RWPE1 (cell line): ENCODE measurements around the gene CCDC74A.
"Not testable (repeated sequence)": the region's sequence is repeated elsewhere in the genome, so short reads cannot be mapped to it uniquely, and the experiment has no call there.

ENCODE experiments used
- CTCF ChIA-PET: fragments of 350-600 bp; sonication (Branson Sonifier 250); formaldehyde crosslinking; extraction: SDS; loops from one replicate; lab custom pipeline; 2021; lab: Yijun Ruan, JAX
- POLR2A ChIA-PET: fragments of 400-600 bp; formaldehyde crosslinking; extraction: SDS; loops from one replicate; lab custom pipeline; 2020; ENCODE audit warnings: antibody characterized with exemption; ENCODE audit not compliant: low non-redundant PET; lab: Yijun Ruan, JAX
- DNase-seq: peaks from one replicate; pipeline ENCODE4 v3.0.0; 2012; ENCODE audit warnings: low spot score
- H3K27ac ChIP-seq: fragments of 450-650 bp; 2 replicates; pipeline ENCODE4 v1.5.1; 2017
- CTCF ChIP-seq: fragments of 450-650 bp; conservative IDR thresholded peaks from 2 replicates; pipeline ENCODE4 v1.5.1; 2017; ENCODE audit warnings: low read depth, mild to moderate bottlenecking

Gene CCDC74A

GRCh38 chr2:131521961-131522781 lies 5.5 kb upstream of the CCDC74A start:
- DNase-seq, result no peak
- CTCF ChIA-PET, result no interaction called here

GRCh38 chr2:131525256-131525655 lies 2.4 kb upstream of the CCDC74A start:
- DNase-seq, POLR2A ChIA-PET, CTCF ChIA-PET, H3K27ac ChIP-seq: not testable (repeated sequence)

More at GRCh38 chr2:131521961-131522781, 5.5 kb upstream of the CCDC74A start:
- TF ChIP-seq CTCF, result no peak
- no peak overlapping the region for H3K27ac ChIP-seq
- POLR2A ChIA-PET, result no interaction called here

DNA sequence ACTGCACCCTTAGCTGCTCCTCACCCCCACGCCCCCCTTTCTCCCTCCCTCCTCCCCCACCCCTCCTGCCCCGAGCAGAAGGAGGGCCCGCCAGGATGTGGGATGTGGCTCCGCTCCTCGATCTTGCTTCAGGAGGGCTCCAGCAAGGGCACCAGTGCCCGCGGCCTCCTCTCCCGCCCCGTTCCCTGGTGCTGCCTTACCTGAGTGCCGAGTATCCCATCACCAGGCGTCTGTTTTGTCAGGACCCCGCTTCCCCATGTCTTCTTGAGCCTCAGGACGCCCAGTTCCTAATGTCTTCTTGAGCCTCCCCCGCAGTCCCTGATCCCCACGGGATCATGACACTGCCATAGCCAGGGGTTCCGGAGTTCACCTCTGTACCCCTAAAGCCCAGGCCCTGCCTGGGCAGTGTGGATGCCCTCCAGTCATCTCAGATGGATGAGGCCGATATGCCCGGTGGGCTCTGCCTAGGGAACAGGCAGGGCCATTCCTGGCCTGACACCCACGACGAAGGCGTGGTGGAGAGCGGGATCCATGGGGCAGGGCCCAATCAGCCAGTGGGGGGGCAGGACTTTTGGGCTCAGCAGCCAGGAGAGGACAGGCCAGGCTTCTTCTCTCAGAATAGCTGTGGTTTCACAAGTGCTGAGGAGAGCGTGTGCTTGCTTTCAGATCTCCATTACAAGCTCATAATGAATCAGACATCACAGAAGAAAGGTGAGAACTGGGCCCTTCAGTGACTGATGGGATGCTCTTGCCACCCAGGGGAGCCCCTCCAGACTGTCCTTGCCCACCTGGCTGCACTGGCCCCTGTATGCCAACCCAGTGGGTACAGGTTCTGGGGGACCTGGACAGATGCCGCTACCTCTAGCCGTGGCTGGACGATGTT lies 1.5 kb downstream of the CCDC74A start:
- POLR2A ChIA-PET, result not testable (repeated sequence)

DNA sequence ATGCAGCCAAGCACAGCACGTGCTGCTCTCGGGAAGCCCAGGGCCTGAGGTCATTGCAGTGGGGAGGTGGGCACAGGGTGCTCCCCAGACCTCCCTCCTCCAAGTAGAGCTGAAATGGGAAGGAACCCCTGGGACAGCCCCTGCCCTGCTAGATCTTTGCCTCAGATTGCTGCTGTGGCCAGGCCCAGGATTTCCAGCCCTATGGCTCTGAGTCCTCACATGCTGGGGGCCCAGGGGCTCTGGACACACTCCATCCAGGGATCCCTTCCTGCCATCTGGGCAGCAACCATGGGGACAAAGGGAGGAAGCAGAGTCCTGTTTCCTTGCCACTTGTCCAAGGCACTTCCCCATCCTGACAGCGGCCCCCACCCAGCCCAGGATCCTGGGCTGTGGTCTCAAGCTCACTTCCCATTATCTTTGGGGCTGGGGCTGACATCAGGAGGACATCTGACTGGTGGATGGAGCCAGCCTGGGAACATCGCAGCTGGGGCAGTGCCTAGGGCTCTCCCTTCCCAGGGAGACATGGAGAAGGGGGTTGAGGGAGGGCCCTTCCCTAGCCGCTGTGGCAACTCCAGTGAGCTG lies 2.3 kb downstream of the CCDC74A start:
- H3K27ac ChIP-seq, POLR2A ChIA-PET, DNase-seq: not testable (repeated sequence)
- CTCF ChIA-PET, result interaction anchor here (0.7 kb wide), 1 partner anchor 143 kb away, joined by 4 read pairs; no protein-coding TSS in a partner anchor

More for the DNA sequence above, 1.5 kb downstream of the CCDC74A start:
- peak overlapping the region; percentile 25; the same call in 1 of the 2 replicates for H3K27ac ChIP-seq
- not testable (repeated sequence) for DNase-seq
- CTCF ChIA-PET, result interaction anchor here (0.7 kb wide), 1 partner anchor 144 kb away, joined by 4 read pairs; no protein-coding TSS in a partner anchor

- CTCF ChIA-PET, DNase-seq, POLR2A ChIA-PET: not testable (repeated sequence)
Observed at GRCh38 chr2:131530626-131531344, 3.1 kb downstream of the CCDC74A start.

GRCh38 chr2:131531547-131532185 lies 4.0 kb downstream of the CCDC74A start:
- DNase-seq, H3K27ac ChIP-seq, POLR2A ChIA-PET, CTCF ChIA-PET: not testable (repeated sequence)

More at GRCh38 chr2:131530626-131531344, 3.1 kb downstream of the CCDC74A start:
- H3K27ac ChIP-seq, result not testable (repeated sequence)

DNA sequence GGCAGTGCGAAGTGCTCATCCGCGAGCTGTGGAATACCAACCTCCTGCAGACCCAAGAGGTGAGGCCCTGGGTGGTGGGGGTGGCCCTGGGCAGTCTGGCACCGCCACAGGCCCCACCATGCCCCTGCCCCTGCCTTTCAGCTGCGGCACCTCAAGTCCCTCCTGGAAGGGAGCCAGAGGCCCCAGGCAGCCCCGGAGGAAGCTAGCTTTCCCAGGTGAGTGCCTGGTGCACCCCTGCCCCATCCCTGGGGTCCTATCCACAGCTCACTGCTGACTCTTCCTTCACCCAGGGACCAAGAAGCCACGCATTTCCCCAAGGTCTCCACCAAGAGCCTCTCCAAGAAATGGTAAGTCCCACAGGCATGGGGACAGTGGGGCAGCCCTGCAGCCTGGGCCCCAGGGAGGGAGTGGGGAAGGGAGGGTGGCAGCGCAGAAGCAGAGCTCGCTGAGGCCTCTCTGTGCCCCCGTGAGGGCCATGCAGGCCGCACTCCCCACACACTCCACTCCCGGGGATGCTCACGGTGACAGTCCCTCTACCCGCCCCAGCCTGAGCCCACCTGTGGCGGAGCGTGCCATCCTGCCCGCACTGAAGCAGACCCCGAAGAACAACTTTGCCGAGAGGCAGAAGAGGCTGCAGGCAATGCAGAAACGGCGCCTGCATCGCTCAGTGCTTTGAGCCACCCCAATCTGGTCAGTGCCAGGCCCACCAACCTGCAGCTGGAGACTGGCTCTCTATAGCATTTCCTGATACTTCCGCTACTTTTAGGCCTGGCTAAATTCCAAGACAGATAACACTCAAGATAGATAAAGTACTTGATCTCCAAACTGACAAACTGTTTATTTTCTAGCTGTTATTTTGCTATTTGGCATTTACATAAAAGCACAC lies 5.3 kb downstream of the CCDC74A start:
- peak overlapping the region; percentile 70 for H3K27ac ChIP-seq
- DNase-seq, POLR2A ChIA-PET, CTCF ChIA-PET: not testable (repeated sequence)

DNA sequence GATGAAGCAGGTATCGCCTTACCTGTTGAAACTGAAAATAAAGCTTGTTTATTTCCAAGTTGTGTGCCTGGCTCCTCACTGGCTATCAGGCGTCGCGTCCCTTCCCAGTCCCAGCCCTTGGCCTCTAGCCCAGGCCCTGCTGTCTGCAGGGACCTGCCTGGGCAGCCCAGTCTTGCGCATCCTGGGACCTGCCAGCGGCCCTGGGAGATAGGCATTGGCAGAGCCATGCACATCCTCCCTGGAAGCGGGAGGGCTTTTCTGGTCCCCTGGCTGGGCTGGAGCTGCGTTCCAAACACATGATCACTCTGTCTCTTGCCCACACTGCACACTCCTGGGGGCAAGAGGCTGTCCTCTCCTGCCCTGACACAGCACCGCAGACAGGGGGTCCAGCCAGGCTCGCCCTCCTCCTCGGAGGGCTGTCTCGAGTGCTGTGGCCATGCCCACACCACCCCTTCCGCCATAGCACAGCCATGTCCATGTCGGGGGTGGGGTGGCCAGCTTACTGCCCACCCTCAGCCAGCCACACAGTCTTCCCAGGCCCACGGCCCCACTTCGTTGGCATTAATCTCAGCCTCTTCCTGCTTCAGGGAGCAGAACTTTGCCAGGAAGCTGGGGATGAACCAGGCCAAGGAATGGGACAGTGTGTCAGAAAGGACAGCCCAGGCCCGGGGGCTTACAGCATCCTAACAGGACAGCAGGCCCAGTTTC lies 6.1 kb downstream of the CCDC74A start:
- DNase-seq, CTCF ChIA-PET, POLR2A ChIA-PET: not testable (repeated sequence)
- H3K27ac ChIP-seq, result peak overlapping the region; percentile 70

DNA sequence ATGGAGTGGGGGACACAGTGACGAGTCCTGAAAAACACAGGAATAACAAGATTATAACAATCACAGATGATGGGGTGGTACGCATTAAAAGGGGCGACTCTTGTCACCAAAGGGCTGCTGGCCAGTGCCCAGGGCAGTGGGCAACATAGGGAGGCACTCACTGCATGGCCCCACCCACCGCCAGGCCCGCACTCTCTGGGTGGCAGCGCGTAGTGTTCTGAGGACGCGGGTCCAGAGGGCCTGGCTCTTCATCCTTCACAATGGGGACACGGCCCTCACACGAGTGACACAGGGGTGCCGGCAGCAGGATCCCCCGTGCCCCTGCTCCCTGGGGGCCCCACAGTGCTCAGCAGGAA lies 6.6 kb downstream of the CCDC74A start:
- POLR2A ChIA-PET, CTCF ChIA-PET, DNase-seq: not testable (repeated sequence)
- H3K27ac ChIP-seq, result peak overlapping the region; percentile 70

GRCh38 chr2:131534965-131535364 lies 7.3 kb downstream of the CCDC74A start:
- H3K27ac ChIP-seq, CTCF ChIA-PET, DNase-seq, POLR2A ChIA-PET: not testable (repeated sequence)
